Daoy (cell line): ENCODE results near the gene PDHA1. TPM values are rescaled to one million over a fixed set of nuclear protein-coding genes. Genes with fewer than 3 reads are reported as not detected.

ENCODE experiments used
- DNase-seq: peaks from one replicate; pipeline ENCODE4 v3.0.0-alpha.2; 2015; ENCODE audit warnings: low read depth
- total RNA-seq: library from RNA; depleted of rRNA; stranded (reverse); fragments of >200 nt; shearing (Covaris generic); gene quantifications from 2 replicates; pipeline ENCODE4 v1.2.3, GENCODE V29; 2014; rRNA removed

The PDHA1 gene
- total RNA-seq: 135 and 204 TPM in 2 replicates

DNA sequence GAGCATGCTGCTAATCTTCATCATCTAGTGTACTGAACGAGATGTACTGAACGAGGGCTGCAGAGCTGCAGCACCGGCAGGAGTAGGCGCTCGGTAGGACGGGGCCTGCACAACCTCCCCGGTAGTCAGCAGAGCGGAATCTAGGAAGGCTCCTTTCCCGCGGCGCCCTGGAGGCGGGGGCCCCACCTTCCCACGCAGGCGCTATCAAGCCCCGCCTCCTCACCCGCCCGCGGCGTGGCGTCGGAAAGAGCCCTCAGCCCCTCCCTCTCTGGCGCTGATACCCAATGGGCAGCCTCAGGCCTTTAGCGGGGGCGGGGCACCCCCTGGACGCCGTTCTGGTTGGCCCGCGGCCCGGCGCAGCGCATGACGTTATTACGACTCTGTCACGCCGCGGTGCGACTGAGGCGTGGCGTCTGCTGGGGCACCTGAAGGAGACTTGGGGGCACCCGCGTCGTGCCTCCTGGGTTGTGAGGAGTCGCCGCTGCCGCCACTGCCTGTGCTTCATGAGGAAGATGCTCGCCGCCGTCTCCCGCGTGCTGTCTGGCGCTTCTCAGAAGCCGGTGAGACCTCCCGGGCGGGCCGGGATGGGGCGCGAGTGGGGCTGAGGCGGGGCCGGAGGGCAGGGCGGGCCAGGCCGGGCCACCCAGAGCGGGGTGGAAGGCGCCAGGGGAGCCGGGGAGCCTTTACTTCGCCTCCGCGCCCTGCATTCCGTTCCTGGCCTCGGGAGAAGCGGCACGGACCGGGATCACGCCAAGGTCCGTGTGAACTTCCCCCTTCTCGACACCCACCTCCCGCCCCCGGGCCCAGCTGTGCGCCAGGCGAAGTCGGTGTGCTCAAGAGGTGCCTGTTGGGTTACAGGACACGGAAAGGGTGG, at the start of gene PDHA1:
TSS of gene PDHA1 (plus strand) at position 393 of the 874 bp plus-strand sequence. CDS start at position 504, 111 bp downstream.
- peak; percentile 93 for DNase-seq

DNA sequence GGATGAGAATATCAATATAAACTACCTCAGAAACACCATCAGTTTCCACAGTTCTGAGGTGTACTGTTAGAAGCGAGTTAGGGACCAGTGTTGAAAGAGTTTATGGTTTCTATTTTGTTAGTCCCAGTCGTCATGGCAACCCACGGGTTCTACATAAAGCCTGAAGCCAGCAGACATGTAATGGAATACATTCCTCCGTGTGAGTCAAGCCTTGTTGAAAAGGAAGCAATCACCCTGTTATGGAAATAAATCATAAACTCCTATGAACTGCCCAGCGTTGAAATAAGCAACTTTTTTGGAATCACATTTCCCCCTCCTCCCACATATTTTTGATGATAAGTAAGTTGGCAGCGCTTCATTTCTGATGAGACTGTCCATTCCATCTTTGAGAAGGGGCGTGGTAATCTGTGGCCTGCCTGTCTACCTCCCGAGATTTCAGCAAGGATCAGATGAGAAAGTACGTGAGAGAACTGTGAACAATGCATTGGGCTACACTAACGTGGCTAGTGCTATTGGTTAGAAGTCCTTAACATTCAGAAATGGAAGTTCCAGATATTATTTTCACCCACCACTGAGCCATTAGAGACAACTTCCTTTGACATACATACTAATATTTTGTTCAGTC, 40.4 kb upstream of the PDHA1 start:
- peak; percentile 56 for DNase-seq

DNA sequence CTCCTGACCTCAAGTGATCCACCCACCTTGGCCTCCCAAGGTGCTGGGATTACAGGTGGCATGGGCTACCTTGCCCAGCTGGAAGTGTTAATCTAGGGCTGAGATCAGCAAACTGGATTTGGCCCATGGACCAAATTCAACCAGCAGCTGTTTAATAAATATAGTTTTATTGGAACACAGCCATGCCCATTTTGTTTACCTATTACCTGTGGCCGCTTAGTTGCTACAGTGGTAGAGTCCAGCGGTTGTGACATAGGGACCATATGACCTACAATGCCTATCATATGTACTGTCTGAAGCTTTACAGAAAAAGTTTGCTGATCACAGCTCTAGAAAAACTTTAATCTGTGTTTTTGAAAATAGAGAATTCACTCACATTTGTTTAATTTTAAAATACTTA, 17.2 kb upstream of the PDHA1 start:
- no peak for DNase-seq

DNA sequence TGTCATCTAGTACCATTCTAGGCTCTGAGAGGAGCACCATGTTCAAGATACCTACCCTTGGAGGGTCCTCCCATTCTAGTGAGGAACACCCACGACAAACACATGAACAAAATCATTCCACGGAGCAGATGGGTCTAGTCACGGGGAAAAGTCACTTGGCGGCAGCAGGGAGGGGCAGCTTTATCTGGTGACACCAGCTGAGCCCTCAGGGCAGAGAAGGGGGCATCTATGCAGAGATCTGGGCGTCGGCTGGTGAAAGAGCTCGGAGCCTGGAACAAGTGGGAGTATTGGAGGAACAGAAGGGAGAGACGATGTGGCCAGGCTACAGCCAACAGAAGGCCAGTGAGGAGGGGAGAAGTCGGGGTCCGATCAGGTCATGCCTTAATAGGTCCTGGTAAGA, 11.9 kb upstream of the PDHA1 start:
- no peak for DNase-seq

DNA sequence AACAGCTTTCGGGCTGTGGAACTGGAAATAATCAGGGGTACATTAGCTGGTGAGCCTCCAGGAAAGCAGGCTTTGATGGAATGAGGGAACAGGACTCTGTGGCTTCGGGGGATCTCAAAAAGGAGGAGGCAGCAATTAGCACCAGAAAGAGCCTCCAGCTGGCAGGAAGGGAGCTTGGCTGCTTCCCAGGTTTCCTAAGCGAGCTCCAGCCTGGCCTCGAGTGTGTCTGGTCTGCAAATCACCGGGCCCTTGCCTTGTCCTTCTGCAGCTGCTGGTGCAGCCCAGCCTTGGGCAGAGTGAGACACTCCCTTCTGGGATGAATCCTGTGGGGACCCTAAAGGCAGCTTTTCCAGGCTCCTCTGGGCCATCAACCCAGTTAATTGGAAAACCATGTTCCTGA, 10.7 kb upstream of the PDHA1 start:
- peak; percentile 7 for DNase-seq

DNA sequence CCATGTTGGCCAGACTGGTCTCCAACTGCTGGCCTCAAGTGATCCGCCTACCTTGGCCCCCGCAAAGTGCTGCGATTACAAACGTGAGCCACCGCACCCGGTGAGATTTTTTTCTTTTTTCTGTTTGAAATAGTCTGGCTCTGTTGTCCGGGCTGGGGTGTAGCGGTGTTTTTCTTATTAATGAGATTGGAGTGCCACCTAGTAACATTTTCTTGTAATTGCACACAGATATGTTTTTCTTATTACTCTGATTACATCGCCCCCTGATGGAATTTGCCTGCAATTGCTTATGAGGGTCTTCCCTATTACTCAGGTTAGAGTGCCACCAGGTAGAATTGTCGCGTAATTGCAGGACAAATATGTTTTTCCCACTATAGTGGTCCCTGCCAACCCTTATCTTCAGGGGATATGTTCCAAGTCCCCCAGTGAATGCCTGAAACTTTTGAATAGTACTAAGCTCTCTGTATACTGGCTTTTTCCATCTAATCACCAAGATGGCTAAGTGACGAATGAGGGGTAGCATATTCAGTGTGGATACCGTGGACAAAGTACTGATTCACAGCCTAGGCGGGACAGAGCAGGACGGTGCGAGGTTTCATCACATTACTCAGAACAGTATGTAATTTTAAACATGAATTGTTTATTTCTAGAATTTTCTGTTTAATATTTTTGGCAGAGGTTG, 8.6 kb upstream of the PDHA1 start:
- DNase-seq: peak; percentile 2

DNA sequence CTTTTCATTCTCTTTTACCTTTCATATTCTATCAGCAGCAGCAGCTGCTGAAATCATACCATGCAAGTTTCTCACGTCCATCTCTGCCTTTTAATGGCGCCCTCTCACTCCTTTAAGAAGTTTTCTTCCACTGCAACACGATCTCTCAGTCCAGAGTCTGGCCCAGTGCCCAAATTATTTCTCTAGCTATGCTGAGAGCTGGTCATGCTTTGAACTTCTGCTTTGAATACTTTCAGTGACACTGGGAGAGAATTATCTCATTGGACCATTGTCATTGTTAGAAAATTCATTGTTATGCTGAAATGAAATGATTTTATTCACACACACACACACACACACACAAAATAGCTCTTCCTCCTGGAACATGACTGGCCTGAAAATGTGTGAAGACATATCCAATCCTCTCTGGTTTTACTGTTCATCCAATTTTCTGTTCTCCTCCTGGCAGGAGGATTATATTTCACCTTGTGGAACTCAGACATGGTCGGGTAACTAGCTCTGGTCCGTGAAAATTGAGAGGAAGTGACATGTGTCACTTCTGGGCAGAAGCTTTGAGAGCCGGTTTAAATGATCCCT, 1.3 kb upstream of the PDHA1 start:
- DNase-seq: no peak

DNA sequence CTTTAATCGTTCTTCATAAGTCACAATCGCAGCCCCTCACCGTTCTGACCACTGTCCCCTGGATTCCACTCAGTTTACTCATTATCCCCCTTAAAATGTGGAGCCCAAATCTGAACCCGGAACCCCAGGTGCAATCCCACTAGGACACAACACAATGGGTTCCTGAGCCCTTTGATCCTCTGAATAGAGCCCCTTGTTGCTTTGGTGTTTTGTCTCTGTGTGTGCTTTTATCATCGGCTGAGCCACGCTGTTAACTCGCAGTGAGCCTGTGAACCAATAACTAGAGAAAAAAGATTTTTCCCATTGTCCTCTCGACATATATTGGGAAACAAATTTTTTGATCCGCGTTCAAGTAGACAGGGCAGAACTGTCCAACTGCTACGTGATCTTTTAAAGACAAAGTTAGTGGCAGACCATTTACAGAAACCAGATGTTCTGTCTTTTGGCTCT, 617 bp upstream of the PDHA1 start:
- DNase-seq: no peak

DNA sequence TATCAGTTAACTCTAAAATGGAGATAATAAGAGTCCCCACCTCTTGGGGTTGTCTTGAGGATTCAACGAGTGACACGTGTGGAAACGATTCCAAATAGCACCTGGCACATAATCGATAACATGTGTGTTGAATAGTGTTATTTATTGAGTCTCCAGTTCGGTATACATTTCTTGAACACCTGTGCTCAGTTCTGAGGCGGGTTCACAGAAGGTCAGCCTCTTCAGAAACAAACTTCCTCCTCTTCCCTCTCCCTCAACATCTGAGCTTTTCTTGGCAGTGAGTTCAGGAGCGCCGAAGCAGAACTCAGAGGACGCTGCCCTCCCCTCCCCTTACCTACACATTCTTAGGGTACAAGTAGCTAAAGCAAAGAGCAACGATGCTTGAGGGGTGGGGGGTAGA, 934 bp downstream of the PDHA1 start:
- no peak for DNase-seq

DNA sequence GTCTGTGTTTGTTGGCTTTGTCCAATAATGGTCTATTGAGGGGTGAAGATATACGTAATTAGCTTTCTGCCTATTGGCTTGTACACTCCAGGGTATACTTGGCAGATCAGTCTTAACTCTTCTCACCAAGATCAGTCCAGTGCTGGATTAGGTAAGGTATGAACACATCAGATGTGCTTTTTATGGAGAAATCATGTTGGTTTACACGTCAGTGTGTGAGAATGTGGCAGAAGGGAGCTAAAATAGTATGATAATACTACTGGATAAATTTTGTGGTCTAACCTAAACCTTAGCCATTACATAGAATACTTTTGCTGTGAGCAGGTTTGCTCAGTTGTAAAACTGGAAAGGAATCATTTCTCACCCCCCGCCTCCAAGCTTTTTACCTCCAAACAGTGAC, 4.2 kb downstream of the PDHA1 start:
- DNase-seq: no peak

DNA sequence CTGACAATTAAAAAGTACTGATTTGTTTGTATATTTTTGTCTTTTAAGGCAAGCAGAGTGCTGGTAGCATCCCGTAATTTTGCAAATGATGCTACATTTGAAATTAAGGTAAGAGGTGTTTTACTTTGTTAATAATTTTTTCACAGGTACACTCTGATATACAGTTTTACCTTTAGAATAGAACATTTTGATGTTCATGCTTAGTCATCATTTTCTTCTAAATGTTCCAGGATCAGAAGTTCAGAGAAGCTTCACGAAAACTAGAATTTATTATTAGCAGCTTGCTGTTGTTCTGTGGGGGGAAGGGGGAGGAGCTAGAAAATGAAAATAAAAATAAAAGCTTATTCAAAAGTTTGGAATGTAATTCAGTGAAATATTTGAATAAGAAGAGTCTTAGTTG, 5.5 kb downstream of the PDHA1 start:
- DNase-seq: no peak

DNA sequence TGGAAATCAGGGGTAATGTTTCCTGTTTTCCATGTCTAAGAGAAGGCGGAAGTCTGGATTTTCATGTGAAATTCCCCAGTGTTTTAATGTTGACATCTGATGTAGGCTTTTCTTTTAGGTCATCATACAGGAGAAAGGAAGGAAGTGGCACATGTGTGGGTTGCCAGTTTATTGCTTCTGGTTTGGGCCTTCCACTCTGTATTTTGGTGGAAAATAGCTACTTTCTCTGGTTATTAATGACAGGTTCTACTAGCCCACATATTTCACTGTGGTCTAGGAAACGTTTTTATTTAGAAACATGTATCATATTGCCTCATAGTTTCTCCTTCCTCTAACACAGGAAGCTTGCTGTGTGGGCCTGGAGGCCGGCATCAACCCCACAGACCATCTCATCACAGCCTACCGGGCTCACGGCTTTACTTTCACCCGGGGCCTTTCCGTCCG, 7.2 kb downstream of the PDHA1 start:
- no peak for DNase-seq

DNA sequence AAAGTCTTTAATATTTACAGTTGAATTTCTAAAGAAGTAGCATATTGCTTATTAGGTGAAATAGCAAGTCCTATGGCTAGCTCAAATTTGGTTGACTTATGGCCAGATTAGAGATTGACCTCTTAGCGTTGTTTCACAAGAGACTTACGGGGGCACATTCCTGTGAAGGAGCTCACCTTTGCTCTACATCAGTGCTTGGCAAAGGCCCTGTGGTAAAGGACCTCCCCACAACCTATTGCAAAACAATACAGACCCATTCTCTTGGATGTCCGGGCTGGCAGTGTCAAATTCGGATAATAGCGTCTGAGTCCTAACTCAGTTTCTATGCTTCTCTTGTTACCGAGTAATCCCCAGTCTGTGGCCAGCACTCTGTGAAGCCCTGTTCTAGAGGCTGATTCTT, 10.9 kb downstream of the PDHA1 start:
- DNase-seq: no peak

DNA sequence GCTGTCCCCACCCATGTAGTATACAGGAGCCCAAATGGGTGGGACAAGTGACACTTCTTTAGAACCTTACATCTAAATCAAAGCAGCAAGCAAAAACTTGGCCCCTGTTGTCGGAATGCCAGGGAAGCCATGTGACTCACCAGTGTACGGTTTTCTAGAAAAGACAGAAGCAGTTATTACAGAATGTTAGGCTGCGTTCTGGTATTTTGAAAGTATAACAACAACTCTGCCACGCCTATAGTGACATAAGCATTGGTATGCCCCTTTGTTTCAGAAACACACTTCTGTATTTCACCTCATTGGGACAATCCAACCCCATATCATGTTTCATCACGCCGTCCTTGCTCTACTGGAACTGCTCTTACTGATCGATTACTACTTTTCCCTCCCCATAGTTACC, 14.8 kb downstream of the PDHA1 start:
- no peak for DNase-seq

DNA sequence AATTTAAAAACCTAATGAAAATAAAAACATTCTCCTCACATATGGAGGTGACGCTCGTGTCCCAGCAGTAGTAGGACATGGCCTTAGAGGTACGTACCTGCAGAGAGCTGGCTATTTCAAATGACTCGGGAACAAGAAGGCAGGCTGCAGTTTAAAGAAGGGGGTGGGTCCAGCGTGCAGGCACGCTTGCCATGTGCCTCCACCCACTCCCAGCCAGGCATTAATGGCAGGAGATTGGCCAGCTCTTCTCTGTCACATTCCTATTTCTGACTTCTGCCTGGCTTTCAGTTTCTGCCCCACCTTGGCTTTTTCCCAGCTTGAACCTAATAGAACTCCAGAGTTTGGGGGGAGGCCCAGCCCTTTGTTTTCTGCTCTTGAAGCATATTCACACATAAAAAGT, 17.2 kb downstream of the PDHA1 start:
- DNase-seq: no peak

DNA sequence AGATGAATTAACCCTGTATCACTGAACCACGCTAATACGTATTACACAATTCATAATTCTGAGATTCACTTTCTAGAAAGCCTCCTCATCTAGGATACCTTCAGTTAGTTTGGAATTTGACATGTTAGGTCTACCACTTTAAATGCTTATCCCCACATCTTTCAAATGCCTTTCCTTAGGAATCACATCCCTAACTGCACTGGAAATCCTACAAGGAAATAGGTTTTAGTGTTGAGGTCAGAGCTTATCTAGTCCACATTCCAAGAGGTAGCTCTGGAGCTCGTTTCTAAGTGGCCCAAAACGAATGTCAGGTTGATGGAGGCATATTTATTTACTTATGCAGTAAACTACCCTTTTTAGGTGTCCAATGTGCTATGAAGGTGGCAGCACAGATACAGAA, 18.0 kb downstream of the PDHA1 start:
- DNase-seq: no peak

DNA sequence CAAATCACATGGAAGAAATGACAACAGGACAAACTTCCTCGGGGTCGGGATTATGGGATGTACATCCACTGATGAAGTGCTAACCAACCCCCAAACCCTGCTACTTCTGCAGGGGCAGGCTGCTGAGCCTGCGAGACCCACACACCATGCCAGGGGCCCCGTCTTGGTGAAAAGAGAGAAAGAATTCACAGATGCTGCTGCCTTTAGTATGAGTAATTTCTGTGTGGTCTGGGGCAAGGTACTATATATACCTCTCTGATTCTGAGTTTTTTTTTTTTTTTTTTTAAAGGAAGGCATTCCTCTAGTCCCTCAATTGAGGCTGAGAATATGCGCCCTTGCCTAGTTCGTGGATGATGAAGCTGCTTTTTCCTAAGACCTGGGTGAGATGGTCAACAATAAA, 24.8 kb downstream of the PDHA1 start:
- no peak for DNase-seq

DNA sequence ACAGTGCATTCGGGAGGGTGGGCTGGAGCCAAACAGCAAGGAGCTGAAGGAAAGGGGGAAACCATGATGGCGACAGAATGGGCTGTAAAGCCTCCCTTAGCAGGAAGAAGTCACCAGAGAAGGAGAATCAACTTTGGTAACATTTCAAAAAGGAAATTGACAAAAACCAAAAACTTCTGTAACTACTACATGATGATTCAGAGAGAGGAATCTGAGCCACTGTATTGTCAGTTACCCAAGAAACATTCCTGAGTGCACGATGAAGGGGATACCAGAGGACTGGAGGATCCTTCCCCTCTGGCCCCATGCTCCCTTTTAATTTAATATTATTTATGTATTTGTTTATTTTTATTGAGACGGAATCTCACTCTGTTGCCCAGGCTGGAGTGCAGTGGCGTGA, 26.3 kb downstream of the PDHA1 start:
- DNase-seq: no peak

DNA sequence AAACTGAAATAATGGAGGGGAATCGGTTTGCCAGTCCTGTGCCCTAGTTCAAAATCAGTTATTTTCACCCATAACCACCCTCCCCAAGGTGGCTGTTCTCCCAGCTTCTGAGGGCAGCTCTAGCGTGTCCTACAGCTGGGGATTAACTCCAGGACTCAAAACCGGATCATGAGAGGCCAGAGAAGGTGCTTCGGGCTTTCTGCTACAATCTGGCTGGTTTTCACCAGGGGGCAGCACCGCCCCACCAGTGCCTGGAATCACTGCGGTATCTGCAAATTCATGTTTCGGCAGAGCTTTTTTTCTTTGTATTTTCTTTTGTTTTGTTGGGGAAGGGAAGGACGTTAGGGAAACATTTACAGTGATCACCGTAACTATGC, 28.4 kb downstream of the PDHA1 start:
- peak; percentile 60 for DNase-seq

DNA sequence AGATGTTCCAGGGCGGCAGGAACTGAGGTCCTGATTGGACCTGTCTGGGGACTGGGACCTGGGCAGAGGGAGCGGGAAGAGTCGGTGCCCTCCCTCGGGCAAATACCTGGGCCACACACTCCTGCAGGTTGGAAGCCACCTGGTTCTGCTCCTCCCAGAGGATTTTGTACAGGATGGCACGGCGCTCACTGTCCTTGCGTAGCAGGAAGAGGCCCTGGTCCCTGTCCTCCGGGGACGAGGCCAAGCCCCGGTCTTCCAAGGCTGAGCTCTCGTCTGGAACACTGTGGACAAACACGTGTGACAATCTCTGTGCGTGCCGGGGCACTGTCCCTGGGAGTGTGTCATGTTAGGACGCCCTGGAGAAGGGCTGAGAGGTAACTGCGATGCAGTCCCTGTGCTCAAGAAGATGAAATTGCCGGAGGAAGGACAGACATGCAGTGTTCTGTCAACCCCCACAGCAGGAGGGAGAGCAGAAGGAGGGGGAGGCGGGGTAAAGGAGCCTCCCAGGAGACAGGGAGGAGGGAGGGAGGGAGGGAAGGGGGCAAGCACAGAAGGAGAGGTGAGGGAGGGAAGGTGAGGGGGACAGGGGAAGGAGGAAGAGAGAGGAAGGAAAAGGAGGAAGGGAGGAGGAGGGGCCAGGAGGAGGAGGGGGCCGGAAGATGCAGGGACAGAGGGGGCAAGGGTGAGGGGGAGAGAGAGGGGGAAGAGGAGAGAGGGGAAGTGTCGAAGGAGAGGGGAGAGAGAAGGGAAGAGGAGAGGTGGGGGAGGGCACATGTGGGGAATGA, 29.0 kb downstream of the PDHA1 start:
- no peak for DNase-seq

DNA sequence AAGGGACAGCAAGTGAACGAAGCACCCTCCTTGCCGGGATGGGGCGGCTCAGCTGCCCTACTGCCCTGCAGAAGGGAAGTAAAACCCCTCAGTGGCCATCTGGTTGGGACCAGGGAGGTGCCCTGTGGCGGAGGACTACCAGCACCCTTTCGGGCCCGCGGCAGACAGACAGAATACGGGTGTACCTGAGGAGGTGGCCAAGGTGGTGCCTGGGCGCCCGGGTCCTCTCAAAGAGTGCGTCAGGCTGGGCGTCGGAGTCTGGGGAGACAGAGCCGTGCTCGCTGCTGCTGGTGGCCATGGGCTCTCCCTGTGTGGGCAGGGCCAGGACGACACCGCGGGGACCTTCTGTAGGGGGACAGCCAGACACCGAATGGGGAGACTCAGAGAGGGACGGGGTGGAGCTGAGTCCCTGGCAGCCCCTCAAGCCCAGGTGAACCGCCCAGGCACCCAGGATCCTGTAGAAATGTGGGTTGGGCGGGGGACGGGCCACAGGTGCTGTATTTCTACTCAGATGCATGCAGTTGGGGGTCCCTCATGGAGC, 29.7 kb downstream of the PDHA1 start:
- no peak for DNase-seq
